Keratinocyte (primary cell): ENCODE measurements around the gene RNF182. TPM values are rescaled to one million over a fixed set of nuclear protein-coding genes. Genes with fewer than 3 reads are reported as not detected.

ENCODE experiments used
- DNase-seq: peaks from one replicate; pipeline ENCODE4 v3.0.0-alpha.2; 2011; ENCODE audit warnings: low read depth, missing footprints, low spot score
- FAIRE-seq: peaks from 2 replicates; lab custom pipeline; 2011; peaks lifted over from hg19 to GRCh38; lab: Jason Lieb, UNC
- H2AFZ ChIP-seq: 2 replicates; pipeline ENCODE4 v1.6.0; 2012; ENCODE audit warnings: low read length, control low read depth, inconsistent platforms; ENCODE audit not compliant: control insufficient read depth
- H3K27ac ChIP-seq: 2 replicates; pipeline ENCODE4 v1.5.1; 2011; ENCODE audit warnings: low read length; ENCODE audit not compliant: control insufficient read depth, insufficient read depth
- H3K27me3 ChIP-seq: 3 replicates; pipeline ENCODE4 v1.6.0; 2011; ENCODE audit warnings: low read length; ENCODE audit not compliant: control insufficient read depth, insufficient read depth; ENCODE audit errors: extremely low read depth
- H3K36me3 ChIP-seq, 2 experiments: 2 replicates in 1 of 2; 3 replicates in 1 of 2; pipeline ENCODE4 v1.5.1; 2011; ENCODE audit warnings: low read length in 2 of 2, mild to moderate bottlenecking in 1 of 2; ENCODE audit not compliant: control insufficient read depth in 2 of 2, insufficient read depth in 2 of 2; ENCODE audit errors: extremely low read depth in 1 of 2
- H3K4me1 ChIP-seq: 3 replicates; pipeline ENCODE4 v1.5.1; 2011; ENCODE audit warnings: low read length; ENCODE audit not compliant: control insufficient read depth, insufficient read depth; ENCODE audit errors: extremely low read depth
- H3K4me2 ChIP-seq: 3 replicates; pipeline ENCODE4 v1.6.0; 2011; ENCODE audit warnings: low read depth, low read length; ENCODE audit not compliant: control insufficient read depth, insufficient read depth; ENCODE audit errors: extremely low read depth
- H3K4me3 ChIP-seq, 3 experiments: fragments of 200-600 bp in 1 of 3; sonication (generic) in 1 of 3; 2 replicates in 2 of 3; 3 replicates in 1 of 3; pipeline ENCODE4 v1.5.1; 2011 to 2016; ENCODE audit warnings: low read length in 3 of 3, mild to moderate bottlenecking in 3 of 3, control low read depth in 2 of 3, inconsistent platforms in 1 of 3, low read depth in 1 of 3, mixed read lengths in 1 of 3, mixed run types in 1 of 3, moderate library complexity in 1 of 3; ENCODE audit not compliant: control insufficient read depth in 2 of 3, insufficient read depth in 2 of 3; ENCODE audit errors: extremely low read depth in 1 of 3
- H3K79me2 ChIP-seq: 2 replicates; pipeline ENCODE4 v1.6.0; 2012; ENCODE audit warnings: low read length; ENCODE audit not compliant: control insufficient read depth, insufficient read depth
- H3K9ac ChIP-seq: 3 replicates; pipeline ENCODE4 v1.6.0; 2011; ENCODE audit warnings: low read length; ENCODE audit not compliant: control insufficient read depth, insufficient read depth; ENCODE audit errors: extremely low read depth
- H3K9me1 ChIP-seq: 3 replicates; pipeline ENCODE4 v1.6.0; 2011; ENCODE audit warnings: low read length; ENCODE audit not compliant: control insufficient read depth, insufficient read depth; ENCODE audit errors: extremely low read depth
- H3K9me3 ChIP-seq: 2 replicates; pipeline ENCODE4 v1.5.1; 2012; ENCODE audit warnings: low read depth, low read length; ENCODE audit not compliant: control insufficient read depth
- H4K20me1 ChIP-seq: 3 replicates; pipeline ENCODE4 v1.6.0; 2011; ENCODE audit warnings: low read length; ENCODE audit not compliant: control insufficient read depth, insufficient read depth; ENCODE audit errors: extremely low read depth
- EZH2 ChIP-seq: IDR thresholded peaks from one replicate; pipeline ENCODE4 v1.6.1; 2012; ENCODE audit warnings: inconsistent platforms, mild to moderate bottlenecking, low read length, moderate library complexity
- dilution Hi-C: fragments of 300-500 bp; cut with MboI; formaldehyde crosslinking; loops from one replicate; pipeline ENCODE4 v1.7.0; 2020; ENCODE audit warnings: low sequenced_read_pairs; ENCODE audit not compliant: extremely low pct_ligation_motif_present
- polyA plus RNA-seq, 5 experiments: library from polyadenylated mRNA; depleted of rRNA in 3 of 5; stranded (reverse) in 3 of 5; stranded (forward) in 1 of 5; unstranded in 1 of 5; fragments of >200 nt; gene quantifications; 1 replicate in 1 of 5; 2 replicates in 3 of 5; 3 replicates in 1 of 5; pipeline versions ENCODE4 v1.2.1 to v1.2.3, GENCODE V29; 2011 to 2012; ENCODE audit warnings: missing spikeins in 2 of 5, low read depth in 1 of 5, low replicate concordance in 1 of 5
- TF ChIP-seq, protein P1 (sequence below), 3 experiments: IDR thresholded peaks in 1 of 3; conservative IDR thresholded peaks in 1 of 3; optimal IDR thresholded peaks in 1 of 3; 2 replicates in 2 of 3; 3 replicates in 1 of 3; pipeline versions ENCODE3 to v1.5.1; 2011; ENCODE audit warnings: low read length in 3 of 3, mild to moderate bottlenecking in 3 of 3, moderate library complexity in 2 of 3, control low read depth in 1 of 3, inconsistent platforms in 1 of 3; ENCODE audit not compliant: insufficient read depth in 2 of 3; ENCODE audit errors: extremely low read depth in 1 of 3

The RNF182 gene
- polyA plus RNA-seq, 1 donor (not counting 4 experiments of a cell fraction or from before 2014, with no cell fraction given), result 2.0 TPM

DNA sequence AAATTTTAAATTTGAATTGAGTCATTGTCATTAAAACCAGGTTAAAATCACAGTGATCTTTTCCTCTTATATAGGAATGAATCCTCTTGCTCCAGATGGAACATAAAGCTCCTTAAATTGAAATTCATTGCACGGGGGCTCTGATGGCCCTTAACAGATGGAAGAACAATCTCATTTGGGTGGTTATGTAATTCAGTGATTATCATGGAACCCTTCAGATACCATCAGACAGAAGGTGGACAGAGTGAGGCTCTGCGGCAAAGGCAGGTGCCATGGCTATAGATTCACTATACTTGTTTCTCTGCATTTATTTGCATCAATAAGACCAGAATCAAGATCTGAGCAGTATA lies 17.8 kb upstream of the RNF182 start:
- Histone ChIP-seq H2AFZ (no peak overlapping the region), H3K79me2 (no peaks in the 10 kb centered on the region), H3K36me3 (no peaks in the 10 kb centered on the region), H3K9me1 (no peaks in the 10 kb centered on the region), H3K9me3 (no peaks in the 10 kb centered on the region), H3K27ac (no peak overlapping the region), H3K9ac (no peak overlapping the region), H3K27me3 (peaks cover 10% of the 10 kb centered on the region), H3K4me1 (peaks cover 4% of the 10 kb centered on the region), H3K4me2 (no peak overlapping the region), H3K4me3 (no peak overlapping the region), H4K20me1 (no peaks in the 10 kb centered on the region)
- no peak for TF ChIP-seq EZH2
- TF ChIP-seq, protein P1, sequence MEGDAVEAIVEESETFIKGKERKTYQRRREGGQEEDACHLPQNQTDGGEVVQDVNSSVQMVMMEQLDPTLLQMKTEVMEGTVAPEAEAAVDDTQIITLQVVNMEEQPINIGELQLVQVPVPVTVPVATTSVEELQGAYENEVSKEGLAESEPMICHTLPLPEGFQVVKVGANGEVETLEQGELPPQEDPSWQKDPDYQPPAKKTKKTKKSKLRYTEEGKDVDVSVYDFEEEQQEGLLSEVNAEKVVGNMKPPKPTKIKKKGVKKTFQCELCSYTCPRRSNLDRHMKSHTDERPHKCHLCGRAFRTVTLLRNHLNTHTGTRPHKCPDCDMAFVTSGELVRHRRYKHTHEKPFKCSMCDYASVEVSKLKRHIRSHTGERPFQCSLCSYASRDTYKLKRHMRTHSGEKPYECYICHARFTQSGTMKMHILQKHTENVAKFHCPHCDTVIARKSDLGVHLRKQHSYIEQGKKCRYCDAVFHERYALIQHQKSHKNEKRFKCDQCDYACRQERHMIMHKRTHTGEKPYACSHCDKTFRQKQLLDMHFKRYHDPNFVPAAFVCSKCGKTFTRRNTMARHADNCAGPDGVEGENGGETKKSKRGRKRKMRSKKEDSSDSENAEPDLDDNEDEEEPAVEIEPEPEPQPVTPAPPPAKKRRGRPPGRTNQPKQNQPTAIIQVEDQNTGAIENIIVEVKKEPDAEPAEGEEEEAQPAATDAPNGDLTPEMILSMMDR (optimal IDR thresholded peaks at IDR 0.05 in 1 of 3, IDR thresholded peaks at IDR 0.05 in 1 of 3, conservative IDR thresholded peaks at IDR 0.05 in 1 of 3; ENCODE audit: extremely low read depth in 1 of 3, insufficient read depth in 2 of 3, low read length in 3 of 3), result no peak
- dilution Hi-C loops, result no loop called here
- FAIRE-seq (no peak), DNase-seq (no peak)

DNA sequence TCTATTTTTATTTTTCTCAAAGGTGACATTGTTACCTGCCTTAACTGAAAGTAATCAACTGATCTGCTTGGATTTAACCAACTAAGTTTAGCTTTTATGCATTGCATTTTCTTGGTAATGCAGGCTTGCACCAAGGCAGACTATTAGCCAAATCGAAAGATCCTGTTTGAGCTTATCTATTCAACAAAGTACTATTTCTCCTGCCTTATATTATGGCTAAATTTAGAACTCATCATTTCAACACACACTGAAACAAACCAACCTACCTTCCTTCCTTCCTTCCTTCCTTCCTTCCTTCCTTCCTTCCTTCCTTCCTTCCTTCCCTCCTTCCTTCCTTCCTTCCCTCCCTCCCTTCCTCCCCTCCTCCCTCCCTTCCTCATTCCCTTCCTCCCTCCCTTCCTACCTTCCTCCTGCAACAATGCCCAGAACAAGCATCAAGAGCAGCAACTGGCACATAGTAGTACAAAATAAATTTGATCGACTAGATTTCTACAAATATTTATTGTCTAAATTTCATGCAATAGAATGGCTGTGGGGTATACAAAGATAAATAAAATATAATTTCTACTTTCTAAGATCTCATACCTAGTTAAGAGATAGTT lies 17.0 kb upstream of the RNF182 start:
- no peaks in the 10 kb centered on the region for H3K36me3 ChIP-seq
- peaks cover 8% of the 10 kb centered on the region for H3K4me1 ChIP-seq
- TF ChIP-seq, protein P1 (optimal IDR thresholded peaks at IDR 0.05 in 1 of 3, IDR thresholded peaks at IDR 0.05 in 1 of 3, conservative IDR thresholded peaks at IDR 0.05 in 1 of 3; ENCODE audit: extremely low read depth in 1 of 3, insufficient read depth in 2 of 3, low read length in 3 of 3), result no peak
- no peak for TF ChIP-seq EZH2
- dilution Hi-C loops, result no loop called here
- H3K4me2 ChIP-seq, result no peak overlapping the region
- no peak overlapping the region for H3K27ac ChIP-seq
- H3K4me3 ChIP-seq, result no peak overlapping the region
- no peak overlapping the region for H3K9ac ChIP-seq
- H3K79me2 ChIP-seq, result no peaks in the 10 kb centered on the region
- DNase-seq (no peak), FAIRE-seq (no peak)
- no peaks in the 10 kb centered on the region for H3K9me1 ChIP-seq
- H3K9me3 ChIP-seq, result no peaks in the 10 kb centered on the region
- H2AFZ ChIP-seq, result no peak overlapping the region
- H3K27me3 ChIP-seq, result peaks cover 9% of the 10 kb centered on the region
- H4K20me1 ChIP-seq, result no peaks in the 10 kb centered on the region
